ENCODE results near the gene RANBP3L.

Gene RANBP3L

DNA sequence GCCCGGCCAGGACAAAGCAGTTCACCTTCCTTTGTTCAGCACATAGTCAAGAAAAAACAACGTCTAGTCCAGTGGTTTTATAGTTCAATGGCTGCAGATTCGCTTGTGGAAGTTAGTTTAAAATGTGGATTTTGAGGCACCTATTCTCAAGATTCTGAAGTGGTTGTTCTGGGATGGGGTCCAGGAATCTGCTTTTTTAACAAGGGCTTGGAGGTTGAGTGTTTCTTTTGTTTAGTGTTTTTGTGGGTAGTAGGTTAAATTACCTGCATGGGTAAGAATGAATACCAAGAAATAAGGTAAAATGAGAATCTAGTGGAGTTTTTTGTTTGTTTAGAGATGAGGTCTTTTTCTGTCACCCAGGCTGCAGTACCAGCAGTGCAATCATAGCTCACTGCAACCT is 31.5 kb downstream of the RANBP3L start:
- H3K27me3 ChIP-seq (replicated peaks): no peaks in the 10 kb centered on the region
- no peak overlapping the region for H3K4me3 ChIP-seq (ENCODE audit: low read depth, low read length)
- H3K36me3 ChIP-seq (replicated peaks): no peaks in the 10 kb centered on the region
- no peak for TF ChIP-seq CTCF (IDR thresholded peaks at IDR 0.05; ENCODE audit: low read depth, low read length, missing control alignments)
- DNase-seq: no peak
- no peak overlapping the region for H3K27ac ChIP-seq
- in situ Hi-C loops (cut with HindIII; ENCODE audit: low pct_ligation_motif_present, low sequenced_read_pairs): no loop called here

DNA sequence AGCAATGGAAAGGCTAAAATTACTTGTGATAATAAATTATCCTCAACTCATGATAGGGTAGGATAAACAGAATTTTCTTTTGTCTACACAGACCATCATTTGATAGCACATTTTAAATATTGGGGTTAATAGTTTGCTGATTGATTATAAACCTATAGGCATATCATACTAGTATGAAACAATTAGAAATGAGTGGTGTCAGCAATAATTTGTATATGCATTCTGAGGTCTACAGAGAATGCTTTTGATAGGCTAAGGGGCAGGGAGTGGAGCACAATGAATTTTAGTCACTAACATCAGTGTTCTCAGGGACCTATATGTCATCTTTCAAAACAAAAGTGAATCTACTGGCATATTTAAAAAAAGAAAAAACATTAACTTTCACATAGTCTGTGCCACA is 32.2 kb downstream of the RANBP3L start:
- DNase-seq: no peak
- in situ Hi-C loops (cut with HindIII; ENCODE audit: low pct_ligation_motif_present, low sequenced_read_pairs): no loop called here
- Histone ChIP-seq H3K4me3 (ENCODE audit: low read depth, low read length) (no peak overlapping the region), H3K27ac (no peak overlapping the region), H3K36me3 (replicated peaks) (no peaks in the 10 kb centered on the region), H3K27me3 (replicated peaks) (no peaks in the 10 kb centered on the region)
- TF ChIP-seq CTCF (IDR thresholded peaks at IDR 0.05; ENCODE audit: low read depth, low read length, missing control alignments): no peak

DNA sequence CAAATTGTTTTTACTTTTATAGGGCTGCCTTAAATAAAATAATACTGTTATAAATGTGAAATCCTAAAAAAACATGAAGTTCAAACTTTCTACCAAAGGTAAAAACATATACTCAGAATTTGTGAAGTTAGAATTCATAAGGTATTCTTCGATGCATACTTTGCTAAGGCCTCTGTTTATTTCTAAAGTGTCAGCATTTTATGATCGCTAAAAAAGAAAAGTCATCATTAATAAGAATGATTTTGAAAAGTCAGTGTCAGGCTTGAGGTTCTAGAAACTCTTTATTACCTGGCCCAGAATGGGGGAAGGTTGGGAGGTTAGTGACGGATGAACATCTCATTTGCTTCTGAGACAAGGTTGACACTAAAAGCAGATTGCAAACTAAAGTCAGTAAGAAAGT is 33.8 kb downstream of the RANBP3L start:
- DNase-seq: no peak
- Histone ChIP-seq H3K36me3 (replicated peaks) (no peaks in the 10 kb centered on the region), H3K27me3 (replicated peaks) (no peaks in the 10 kb centered on the region), H3K4me3 (ENCODE audit: low read depth, low read length) (no peak overlapping the region), H3K27ac (no peak overlapping the region)
- in situ Hi-C loops (cut with HindIII; ENCODE audit: low pct_ligation_motif_present, low sequenced_read_pairs): no loop called here
- TF ChIP-seq CTCF (IDR thresholded peaks at IDR 0.05; ENCODE audit: low read depth, low read length, missing control alignments): no peak

DNA sequence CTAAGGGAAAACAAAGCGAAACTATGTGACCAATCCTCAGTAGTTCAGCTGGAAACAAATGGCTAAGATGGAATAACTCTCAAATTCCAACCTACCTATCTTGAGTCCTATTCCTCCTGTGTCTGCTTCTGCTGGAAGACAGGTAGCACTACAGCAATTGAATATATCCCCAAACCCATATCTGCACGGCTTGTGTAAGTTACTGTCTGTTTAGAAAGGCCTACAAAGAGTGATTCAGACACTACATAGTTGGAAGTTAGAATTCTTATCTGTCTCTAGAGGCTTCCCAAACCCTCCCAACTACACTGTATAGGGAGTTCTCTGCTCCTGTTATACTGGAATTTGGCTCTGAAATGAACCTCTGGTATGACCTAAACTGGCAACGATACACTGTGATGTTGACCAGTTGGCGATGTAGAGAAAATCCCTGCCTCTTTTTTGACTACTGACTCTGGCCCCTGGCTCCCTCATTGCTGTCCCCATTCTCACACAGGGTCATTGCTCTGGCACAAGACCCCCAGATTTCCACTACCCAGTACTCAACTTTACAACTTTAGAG is 37.4 kb downstream of the RANBP3L start:
- Histone ChIP-seq H3K4me3 (ENCODE audit: low read depth, low read length) (no peak overlapping the region), H3K27ac (no peak overlapping the region), H3K27me3 (replicated peaks) (no peaks in the 10 kb centered on the region), H3K36me3 (replicated peaks) (no peaks in the 10 kb centered on the region)
- in situ Hi-C loops (cut with HindIII; ENCODE audit: low pct_ligation_motif_present, low sequenced_read_pairs): no loop called here
- DNase-seq: no peak
- TF ChIP-seq CTCF (IDR thresholded peaks at IDR 0.05; ENCODE audit: low read depth, low read length, missing control alignments): no peak

- no peak overlapping the region for H3K4me3 ChIP-seq (ENCODE audit: low read depth, low read length)
- no peak for TF ChIP-seq CTCF (IDR thresholded peaks at IDR 0.05; ENCODE audit: low read depth, low read length, missing control alignments)
- no peaks in the 10 kb centered on the region for H3K27me3 ChIP-seq (replicated peaks)
- DNase-seq: no peak
- no peaks in the 10 kb centered on the region for H3K36me3 ChIP-seq (replicated peaks)
- in situ Hi-C loops (cut with HindIII; ENCODE audit: low pct_ligation_motif_present, low sequenced_read_pairs): no loop called here
- H3K27ac ChIP-seq: no peak overlapping the region
These were observed 40.5 kb downstream of the RANBP3L start for GRCh38 chr5:36261186-36261585.

GRCh38 chr5:36253575-36253974 is 48.1 kb downstream of the RANBP3L start:
- no peak overlapping the region for H3K27ac ChIP-seq
- TF ChIP-seq CTCF (IDR thresholded peaks at IDR 0.05; ENCODE audit: low read depth, low read length, missing control alignments): no peak
- in situ Hi-C loops (cut with HindIII; ENCODE audit: low pct_ligation_motif_present, low sequenced_read_pairs): no loop called here
- H3K4me3 ChIP-seq (ENCODE audit: low read depth, low read length): no peak overlapping the region
- no peaks in the 10 kb centered on the region for H3K27me3 ChIP-seq (replicated peaks)
- no peak for DNase-seq
- no peaks in the 10 kb centered on the region for H3K36me3 ChIP-seq (replicated peaks)
